WTC11 (cell line): ENCODE data around the gene MFGE8. TPM values are rescaled to one million over a fixed set of nuclear protein-coding genes. Genes with fewer than 3 reads are reported as not detected.

Experiments used
- ATAC-seq: fragments of 200-7000 bp; cut with Tn5 transposase; 2 replicates; pipeline ENCODE4 v1.10.0; 2021; ENCODE audit warnings: mild to moderate bottlenecking, moderate library complexity
- CTCF ChIA-PET: fragments of 300-600 bp; sonication (Branson Sonifier 250); formaldehyde crosslinking; loops from one replicate; lab custom pipeline; 2021; ENCODE audit warnings: antibody characterized with exemption; lab: Charles Lee
- POLR2A ChIA-PET: fragments of 350-600 bp; sonication (Branson Sonifier 250); formaldehyde crosslinking; loops from one replicate; lab custom pipeline; 2021; ENCODE audit warnings: antibody characterized with exemption; lab: Charles Lee
- DNase-seq: peaks from one replicate; pipeline ENCODE4 v3.0.0; 2021; ENCODE audit warnings: low spot score
- H3K27ac Mint-ChIP-seq: 2 replicates; pipeline ENCODE4 v1.8.0; 2021; ENCODE audit warnings: mixed read lengths
- H3K27me3 Mint-ChIP-seq: 2 replicates; pipeline ENCODE4 v1.8.0; 2021; ENCODE audit warnings: low read depth, mild to moderate bottlenecking, moderate library complexity, mixed read lengths
- H3K36me3 Mint-ChIP-seq: 2 replicates; pipeline ENCODE4 v1.8.0; 2021; ENCODE audit warnings: mixed read lengths
- H3K4me1 Mint-ChIP-seq: 2 replicates; pipeline ENCODE4 v1.8.0; 2022; ENCODE audit warnings: mixed read lengths
- H3K4me3 Mint-ChIP-seq: 2 replicates; pipeline ENCODE4 v1.8.0; 2021; ENCODE audit warnings: mild to moderate bottlenecking, moderate library complexity, mixed read lengths
- H3K9me3 Mint-ChIP-seq: 2 replicates; pipeline ENCODE4 v1.8.0; 2021; ENCODE audit warnings: mixed read lengths
- ATF1 ChIP-seq: sonication (generic); formaldehyde crosslinking; IDR thresholded peaks from 2 replicates; pipeline ENCODE4 v1.8.1; 2023; ENCODE audit warnings: mild to moderate bottlenecking, moderate library complexity, missing genetic modification reagents
- CBFB ChIP-seq: sonication (generic); formaldehyde crosslinking; IDR thresholded peaks from 2 replicates; pipeline ENCODE4 v1.8.1; 2022; ENCODE audit warnings: mild to moderate bottlenecking, low read depth, missing genetic modification reagents
- CREM ChIP-seq: sonication (generic); formaldehyde crosslinking; IDR thresholded peaks from 2 replicates; pipeline ENCODE4 v1.8.1; 2022; ENCODE audit warnings: mild to moderate bottlenecking, missing genetic modification reagents, moderate library complexity
- ESRRA ChIP-seq: sonication (generic); formaldehyde crosslinking; IDR thresholded peaks from 2 replicates; pipeline ENCODE4 v1.8.1; 2022; ENCODE audit warnings: mild to moderate bottlenecking, missing genetic modification reagents, borderline replicate concordance
- ETV6 ChIP-seq: sonication (generic); formaldehyde crosslinking; IDR thresholded peaks from 2 replicates; pipeline ENCODE4 v1.8.1; 2022; ENCODE audit warnings: mild to moderate bottlenecking, missing genetic modification reagents
- GABPB1 ChIP-seq: sonication (generic); formaldehyde crosslinking; IDR thresholded peaks from 2 replicates; pipeline ENCODE4 v1.8.1; 2023; ENCODE audit warnings: mild to moderate bottlenecking, missing genetic modification reagents
- KAT7 ChIP-seq: sonication (generic); formaldehyde crosslinking; IDR thresholded peaks from 2 replicates; pipeline ENCODE4 v1.8.1; 2023; ENCODE audit warnings: missing genetic modification reagents, mild to moderate bottlenecking, borderline replicate concordance
- SOX15 ChIP-seq: fragments of 250-450 bp; sonication (Bioruptor Pico); IDR thresholded peaks from 2 replicates; pipeline ENCODE4 v1.9.0; 2021; ENCODE audit warnings: mild to moderate bottlenecking
- SP1 ChIP-seq: sonication (generic); formaldehyde crosslinking; conservative IDR thresholded peaks from 2 replicates; pipeline ENCODE4 v1.8.1; 2022; ENCODE audit warnings: missing genetic modification reagents
- ZNF219 ChIP-seq: sonication (generic); formaldehyde crosslinking; IDR thresholded peaks from 2 replicates; pipeline ENCODE4 v1.8.0; 2023; ENCODE audit warnings: missing genetic modification reagents, mild to moderate bottlenecking, borderline replicate concordance
- ZNF232 ChIP-seq: sonication (generic); formaldehyde crosslinking; IDR thresholded peaks from 2 replicates; pipeline ENCODE4 v1.8.0; 2022; ENCODE audit warnings: mild to moderate bottlenecking, missing genetic modification reagents
- ZNF416 ChIP-seq: fragments of 250-450 bp; sonication (Bioruptor Pico); IDR thresholded peaks from 2 replicates; pipeline ENCODE4 v1.9.0; 2021; ENCODE audit warnings: mild to moderate bottlenecking, inconsistent platforms
- ZNF671 ChIP-seq: fragments of 250-450 bp; sonication (Bioruptor Pico); IDR thresholded peaks from 2 replicates; pipeline ENCODE4 v1.8.0; 2021; ENCODE audit warnings: mild to moderate bottlenecking
- total RNA-seq: library from RNA; stranded (reverse); gene quantifications from 3 replicates; pipeline ENCODE4 v1.2.3, GENCODE V29; 2021
- TF ChIP-seq, protein P1 (sequence below): fragments of 250-450 bp; sonication (Bioruptor Pico); IDR thresholded peaks from 2 replicates; pipeline ENCODE4 v1.9.0; 2021; ENCODE audit warnings: mild to moderate bottlenecking
- TF ChIP-seq, protein P2 (sequence below): sonication (generic); formaldehyde crosslinking; IDR thresholded peaks from 2 replicates; pipeline ENCODE4 v1.8.0; 2022; ENCODE audit warnings: mild to moderate bottlenecking, missing genetic modification reagents
- TF ChIP-seq, protein P3 (sequence below): sonication (generic); formaldehyde crosslinking; IDR thresholded peaks from 2 replicates; pipeline ENCODE4 v1.8.0; 2022; ENCODE audit warnings: mild to moderate bottlenecking, missing genetic modification reagents
- TF ChIP-seq, protein P4 (sequence below): sonication (generic); formaldehyde crosslinking; IDR thresholded peaks from 2 replicates; pipeline ENCODE4 v1.8.1; 2023; ENCODE audit warnings: mild to moderate bottlenecking, missing genetic modification reagents, borderline replicate concordance
- TF ChIP-seq, protein P5 (sequence below): fragments of 250-450 bp; sonication (Bioruptor Pico); IDR thresholded peaks from 2 replicates; pipeline ENCODE4 v1.8.0; 2021; ENCODE audit warnings: mild to moderate bottlenecking
- TF ChIP-seq, protein P6 (sequence below): fragments of 250-450 bp; sonication (Bioruptor Pico); IDR thresholded peaks from 2 replicates; pipeline ENCODE4 v1.9.0; 2021; ENCODE audit warnings: moderate library complexity, mild to moderate bottlenecking, inconsistent platforms, borderline replicate concordance
- TF ChIP-seq, protein P7 (sequence below): sonication (generic); formaldehyde crosslinking; IDR thresholded peaks from 2 replicates; pipeline ENCODE4 v1.8.1; 2022; ENCODE audit warnings: mild to moderate bottlenecking, moderate library complexity, missing genetic modification reagents

The MFGE8 gene
- total RNA-seq, 1 experiment from 2014 or later, result 719 TPM

DNA sequence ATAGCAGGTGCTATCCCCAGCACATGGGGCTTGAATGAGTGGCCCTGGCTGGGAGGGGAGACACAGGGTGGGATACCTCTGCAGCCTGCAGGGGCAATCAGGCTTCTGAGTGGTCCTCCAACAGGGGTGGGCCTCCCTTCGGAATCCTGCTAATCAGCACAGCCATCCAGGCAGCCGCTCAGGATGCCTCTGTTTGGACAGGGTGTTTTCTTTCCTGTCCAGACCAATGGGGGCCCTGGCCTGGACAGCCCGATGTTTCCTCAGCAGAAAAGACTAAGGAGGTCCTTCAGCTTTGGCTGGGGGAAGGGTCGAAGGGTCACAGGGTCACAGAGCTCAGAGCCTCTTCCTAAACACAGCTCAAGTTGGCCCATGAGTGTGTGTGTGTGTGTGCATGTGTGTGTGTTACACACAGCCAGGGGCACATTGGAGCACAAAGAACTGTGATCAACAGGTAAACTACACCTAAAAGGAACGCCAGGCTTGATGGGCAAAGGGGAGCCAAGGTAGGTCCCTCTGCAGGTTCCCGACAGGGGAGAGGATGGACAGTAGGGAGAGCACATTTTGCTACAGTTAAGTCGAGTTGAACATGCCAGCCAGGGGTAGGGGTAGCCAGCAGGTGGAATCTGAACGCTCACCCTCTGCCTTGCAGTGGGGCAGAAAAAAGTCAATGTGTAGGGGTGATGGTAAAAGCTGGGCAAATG lies 16.7 kb downstream of the MFGE8 start:
- H3K27me3 Mint-ChIP-seq, result 0 out of 2 replicates have a peak, but pooled peaks cover 2% of the 10 kb centered on the region
- POLR2A ChIA-PET, result interaction anchor here (0.6 to 1.1 kb wide), 2 partner anchors 18 to 90 kb away, joined by 3 read pairs; no protein-coding TSS in a partner anchor
- H3K4me1 Mint-ChIP-seq, result peaks cover 48% of the 10 kb centered on the region
- DNase-seq (no peak), ATAC-seq (no peak)
- H3K4me3 Mint-ChIP-seq, result no peak overlapping the region
- no peaks in the 10 kb centered on the region for H3K9me3 Mint-ChIP-seq
- H3K27ac Mint-ChIP-seq, result peak overlapping the region; percentile 69; the same call in 1 of the 2 replicates
- H3K36me3 Mint-ChIP-seq, result peaks cover 30% of the 10 kb centered on the region
- TF ChIP-seq SP1 (CRISPR knock-in tag), result no peak
- TF ChIP-seq, protein P1, sequence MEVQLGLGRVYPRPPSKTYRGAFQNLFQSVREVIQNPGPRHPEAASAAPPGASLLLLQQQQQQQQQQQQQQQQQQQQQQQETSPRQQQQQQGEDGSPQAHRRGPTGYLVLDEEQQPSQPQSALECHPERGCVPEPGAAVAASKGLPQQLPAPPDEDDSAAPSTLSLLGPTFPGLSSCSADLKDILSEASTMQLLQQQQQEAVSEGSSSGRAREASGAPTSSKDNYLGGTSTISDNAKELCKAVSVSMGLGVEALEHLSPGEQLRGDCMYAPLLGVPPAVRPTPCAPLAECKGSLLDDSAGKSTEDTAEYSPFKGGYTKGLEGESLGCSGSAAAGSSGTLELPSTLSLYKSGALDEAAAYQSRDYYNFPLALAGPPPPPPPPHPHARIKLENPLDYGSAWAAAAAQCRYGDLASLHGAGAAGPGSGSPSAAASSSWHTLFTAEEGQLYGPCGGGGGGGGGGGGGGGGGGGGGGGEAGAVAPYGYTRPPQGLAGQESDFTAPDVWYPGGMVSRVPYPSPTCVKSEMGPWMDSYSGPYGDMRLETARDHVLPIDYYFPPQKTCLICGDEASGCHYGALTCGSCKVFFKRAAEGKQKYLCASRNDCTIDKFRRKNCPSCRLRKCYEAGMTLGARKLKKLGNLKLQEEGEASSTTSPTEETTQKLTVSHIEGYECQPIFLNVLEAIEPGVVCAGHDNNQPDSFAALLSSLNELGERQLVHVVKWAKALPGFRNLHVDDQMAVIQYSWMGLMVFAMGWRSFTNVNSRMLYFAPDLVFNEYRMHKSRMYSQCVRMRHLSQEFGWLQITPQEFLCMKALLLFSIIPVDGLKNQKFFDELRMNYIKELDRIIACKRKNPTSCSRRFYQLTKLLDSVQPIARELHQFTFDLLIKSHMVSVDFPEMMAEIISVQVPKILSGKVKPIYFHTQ (CRISPR knock-in tag), result 0 out of 2 replicates have a peak, but pooled peaks have one; percentile 52
- CTCF ChIA-PET, result interaction anchor here (1.3 to 4.2 kb wide), 6 partner anchors 9 to 429 kb away, joined by 3 to 64 read pairs (median 4); partner anchors contain the start of genes MRPL46 and MRPS11

DNA sequence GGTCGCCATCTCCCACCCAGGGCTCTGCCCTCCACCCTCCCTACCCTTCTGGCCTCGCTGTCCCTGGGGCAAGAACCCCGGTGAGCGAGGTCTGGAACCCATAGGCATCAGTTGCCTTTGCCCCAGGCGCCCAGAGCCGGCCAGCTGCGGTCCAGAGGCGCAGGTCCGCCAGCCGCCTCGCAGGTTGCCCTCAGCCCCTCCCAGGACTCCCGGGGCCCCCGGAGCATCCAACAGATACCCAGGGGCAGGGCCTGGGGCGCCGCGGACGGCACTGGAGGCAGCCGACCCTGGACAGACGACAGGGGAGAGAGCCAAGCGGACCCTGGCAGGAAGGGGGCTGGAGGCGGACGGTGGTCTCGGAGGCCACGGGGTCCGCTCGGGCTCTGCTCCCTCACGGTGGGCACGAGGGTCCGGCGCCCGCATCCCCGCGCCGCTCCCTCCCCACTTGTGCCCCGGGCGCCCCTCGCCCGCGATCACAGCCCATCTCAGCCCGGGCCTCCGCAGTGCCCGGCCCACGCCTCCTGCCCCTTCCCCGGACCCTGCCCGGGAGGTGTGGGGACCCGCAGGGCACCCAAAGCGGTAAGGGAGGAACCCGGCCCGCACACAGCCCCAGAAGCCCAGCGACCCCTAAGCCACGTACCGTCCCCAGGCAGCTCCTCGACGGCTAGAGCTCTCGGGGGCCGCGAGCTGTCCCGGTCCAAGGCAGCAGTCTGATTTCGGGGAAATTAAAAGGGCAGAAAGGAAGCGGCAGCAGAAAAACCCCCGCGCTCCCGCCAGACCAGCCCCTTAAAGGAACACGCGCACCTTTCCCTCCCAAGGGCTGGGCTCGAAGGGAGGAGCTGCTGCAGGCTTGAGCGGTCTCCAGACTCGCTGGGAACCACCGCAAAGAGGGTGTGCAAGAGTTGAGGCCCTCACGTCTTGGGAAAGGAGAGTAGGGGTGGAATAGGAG lies 18.1 kb downstream of the MFGE8 start, which contains the start of gene HAPLN3:
TSS of gene HAPLN3 (minus strand) at position 726 of the 949 bp plus-strand sequence. CDS start 8,246 bp downstream, outside the sequence.
- ATAC-seq, result peak; percentile 40
- Mint-ChIP-seq H3K27ac (no peak within 1 kb of the TSS), H3K4me1 (peaks cover 40% of the 10 kb centered on the region), H3K4me3 (peak within 1 kb of the TSS; percentile 72), H3K36me3 (peaks cover 17% of the 10 kb centered on the region), H3K9me3 (no peaks in the 10 kb centered on the region), H3K27me3 (0 out of 2 replicates have a peak, but pooled peaks cover 2% of the 10 kb centered on the region)
- peak; percentile 66 for DNase-seq
- ChIA-PET CTCF (interaction anchor here (0.5 to 4.2 kb wide), 40 partner anchors 10 to 428 kb away, joined by 3 to 64 read pairs (median 4); partner anchors contain the start of genes ACAN, MRPL46 and MRPS11), POLR2A (interaction anchor here (0.6 to 1.6 kb wide), 10 partner anchors 10 to 193 kb away, joined by 3 to 7 read pairs (median 4); partner anchors contain the start of gene ABHD2)
- TF ChIP-seq, protein P2, sequence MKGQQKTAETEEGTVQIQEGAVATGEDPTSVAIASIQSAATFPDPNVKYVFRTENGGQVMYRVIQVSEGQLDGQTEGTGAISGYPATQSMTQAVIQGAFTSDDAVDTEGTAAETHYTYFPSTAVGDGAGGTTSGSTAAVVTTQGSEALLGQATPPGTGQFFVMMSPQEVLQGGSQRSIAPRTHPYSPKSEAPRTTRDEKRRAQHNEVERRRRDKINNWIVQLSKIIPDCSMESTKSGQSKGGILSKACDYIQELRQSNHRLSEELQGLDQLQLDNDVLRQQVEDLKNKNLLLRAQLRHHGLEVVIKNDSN (CRISPR knock-in tag), result peak; percentile 16; the same call in 1 of the 2 replicates
- TF ChIP-seq CBFB (CRISPR knock-in tag), result no peak
- no peak for TF ChIP-seq GABPB1 (CRISPR knock-in tag)
- 0 out of 2 replicates have a peak, but pooled peaks have one; percentile 29 for TF ChIP-seq ESRRA (CRISPR knock-in tag)
- TF ChIP-seq, protein P3, sequence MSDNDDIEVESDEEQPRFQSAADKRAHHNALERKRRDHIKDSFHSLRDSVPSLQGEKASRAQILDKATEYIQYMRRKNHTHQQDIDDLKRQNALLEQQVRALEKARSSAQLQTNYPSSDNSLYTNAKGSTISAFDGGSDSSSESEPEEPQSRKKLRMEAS (CRISPR knock-in tag), result peak; percentile 55; the same call in 1 of the 2 replicates
- no peak for TF ChIP-seq ZNF232 (CRISPR knock-in tag)
- TF ChIP-seq ATF1 (CRISPR knock-in tag), result peak; percentile 77; the same call in 1 of the 2 replicates
- TF ChIP-seq, protein P4, sequence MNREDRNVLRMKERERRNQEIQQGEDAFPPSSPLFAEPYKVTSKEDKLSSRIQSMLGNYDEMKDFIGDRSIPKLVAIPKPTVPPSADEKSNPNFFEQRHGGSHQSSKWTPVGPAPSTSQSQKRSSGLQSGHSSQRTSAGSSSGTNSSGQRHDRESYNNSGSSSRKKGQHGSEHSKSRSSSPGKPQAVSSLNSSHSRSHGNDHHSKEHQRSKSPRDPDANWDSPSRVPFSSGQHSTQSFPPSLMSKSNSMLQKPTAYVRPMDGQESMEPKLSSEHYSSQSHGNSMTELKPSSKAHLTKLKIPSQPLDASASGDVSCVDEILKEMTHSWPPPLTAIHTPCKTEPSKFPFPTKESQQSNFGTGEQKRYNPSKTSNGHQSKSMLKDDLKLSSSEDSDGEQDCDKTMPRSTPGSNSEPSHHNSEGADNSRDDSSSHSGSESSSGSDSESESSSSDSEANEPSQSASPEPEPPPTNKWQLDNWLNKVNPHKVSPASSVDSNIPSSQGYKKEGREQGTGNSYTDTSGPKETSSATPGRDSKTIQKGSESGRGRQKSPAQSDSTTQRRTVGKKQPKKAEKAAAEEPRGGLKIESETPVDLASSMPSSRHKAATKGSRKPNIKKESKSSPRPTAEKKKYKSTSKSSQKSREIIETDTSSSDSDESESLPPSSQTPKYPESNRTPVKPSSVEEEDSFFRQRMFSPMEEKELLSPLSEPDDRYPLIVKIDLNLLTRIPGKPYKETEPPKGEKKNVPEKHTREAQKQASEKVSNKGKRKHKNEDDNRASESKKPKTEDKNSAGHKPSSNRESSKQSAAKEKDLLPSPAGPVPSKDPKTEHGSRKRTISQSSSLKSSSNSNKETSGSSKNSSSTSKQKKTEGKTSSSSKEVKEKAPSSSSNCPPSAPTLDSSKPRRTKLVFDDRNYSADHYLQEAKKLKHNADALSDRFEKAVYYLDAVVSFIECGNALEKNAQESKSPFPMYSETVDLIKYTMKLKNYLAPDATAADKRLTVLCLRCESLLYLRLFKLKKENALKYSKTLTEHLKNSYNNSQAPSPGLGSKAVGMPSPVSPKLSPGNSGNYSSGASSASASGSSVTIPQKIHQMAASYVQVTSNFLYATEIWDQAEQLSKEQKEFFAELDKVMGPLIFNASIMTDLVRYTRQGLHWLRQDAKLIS, result 0 out of 2 replicates have a peak, but pooled peaks have one; percentile 24
- peak; percentile 82 for TF ChIP-seq CREM
- TF ChIP-seq ZNF219 (CRISPR knock-in tag), result 0 out of 2 replicates have a peak, but pooled peaks have one; percentile 17
- TF ChIP-seq ZNF671 (CRISPR knock-in tag), result peak; percentile 5; the same call in 1 of the 2 replicates
- peak; percentile 75; the same call in 1 of the 2 replicates for TF ChIP-seq ZNF416 (CRISPR knock-in tag)
- no peak for TF ChIP-seq KAT7 (CRISPR knock-in tag)
- TF ChIP-seq SOX15 (CRISPR knock-in tag), result no peak
- TF ChIP-seq, protein P5, sequence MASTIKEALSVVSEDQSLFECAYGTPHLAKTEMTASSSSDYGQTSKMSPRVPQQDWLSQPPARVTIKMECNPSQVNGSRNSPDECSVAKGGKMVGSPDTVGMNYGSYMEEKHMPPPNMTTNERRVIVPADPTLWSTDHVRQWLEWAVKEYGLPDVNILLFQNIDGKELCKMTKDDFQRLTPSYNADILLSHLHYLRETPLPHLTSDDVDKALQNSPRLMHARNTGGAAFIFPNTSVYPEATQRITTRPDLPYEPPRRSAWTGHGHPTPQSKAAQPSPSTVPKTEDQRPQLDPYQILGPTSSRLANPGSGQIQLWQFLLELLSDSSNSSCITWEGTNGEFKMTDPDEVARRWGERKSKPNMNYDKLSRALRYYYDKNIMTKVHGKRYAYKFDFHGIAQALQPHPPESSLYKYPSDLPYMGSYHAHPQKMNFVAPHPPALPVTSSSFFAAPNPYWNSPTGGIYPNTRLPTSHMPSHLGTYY (CRISPR knock-in tag), result 0 out of 2 replicates have a peak, but pooled peaks have one; percentile 4
- TF ChIP-seq, protein P6, sequence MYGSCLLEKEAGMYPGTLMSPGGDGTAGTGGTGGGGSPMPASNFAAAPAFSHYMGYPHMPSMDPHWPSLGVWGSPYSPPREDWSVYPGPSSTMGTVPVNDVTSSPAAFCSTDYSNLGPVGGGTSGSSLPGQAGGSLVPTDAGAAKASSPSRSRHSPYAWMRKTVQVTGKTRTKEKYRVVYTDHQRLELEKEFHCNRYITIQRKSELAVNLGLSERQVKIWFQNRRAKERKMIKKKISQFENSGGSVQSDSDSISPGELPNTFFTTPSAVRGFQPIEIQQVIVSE (CRISPR knock-in tag), result no peak
- TF ChIP-seq ETV6, result peak; percentile 72; the same call in 1 of the 2 replicates
- TF ChIP-seq, protein P7, sequence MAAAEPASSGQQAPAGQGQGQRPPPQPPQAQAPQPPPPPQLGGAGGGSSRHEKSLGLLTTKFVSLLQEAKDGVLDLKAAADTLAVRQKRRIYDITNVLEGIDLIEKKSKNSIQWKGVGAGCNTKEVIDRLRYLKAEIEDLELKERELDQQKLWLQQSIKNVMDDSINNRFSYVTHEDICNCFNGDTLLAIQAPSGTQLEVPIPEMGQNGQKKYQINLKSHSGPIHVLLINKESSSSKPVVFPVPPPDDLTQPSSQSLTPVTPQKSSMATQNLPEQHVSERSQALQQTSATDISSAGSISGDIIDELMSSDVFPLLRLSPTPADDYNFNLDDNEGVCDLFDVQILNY (CRISPR knock-in tag), result peak; percentile 73; the same call in 1 of the 2 replicates
